D721Med (cell line): ENCODE data around the gene ARVCF.

Experiments used
- DNase-seq: peaks from one replicate; pipeline ENCODE4 v3.0.0; 2011; ENCODE audit warnings: low spot score; ENCODE audit not compliant: insufficient read length
- FAIRE-seq: peaks from 2 replicates; lab custom pipeline; 2011; peaks lifted over from hg19 to GRCh38; lab: Jason Lieb, UNC
- TF ChIP-seq, protein P1 (sequence below): IDR thresholded peaks from 2 replicates; pipeline ENCODE4 v1.5.1; 2012; ENCODE audit warnings: mild to moderate bottlenecking, control low read depth; ENCODE audit not compliant: insufficient read depth; ENCODE audit errors: missing control alignments

The ARVCF gene

DNA sequence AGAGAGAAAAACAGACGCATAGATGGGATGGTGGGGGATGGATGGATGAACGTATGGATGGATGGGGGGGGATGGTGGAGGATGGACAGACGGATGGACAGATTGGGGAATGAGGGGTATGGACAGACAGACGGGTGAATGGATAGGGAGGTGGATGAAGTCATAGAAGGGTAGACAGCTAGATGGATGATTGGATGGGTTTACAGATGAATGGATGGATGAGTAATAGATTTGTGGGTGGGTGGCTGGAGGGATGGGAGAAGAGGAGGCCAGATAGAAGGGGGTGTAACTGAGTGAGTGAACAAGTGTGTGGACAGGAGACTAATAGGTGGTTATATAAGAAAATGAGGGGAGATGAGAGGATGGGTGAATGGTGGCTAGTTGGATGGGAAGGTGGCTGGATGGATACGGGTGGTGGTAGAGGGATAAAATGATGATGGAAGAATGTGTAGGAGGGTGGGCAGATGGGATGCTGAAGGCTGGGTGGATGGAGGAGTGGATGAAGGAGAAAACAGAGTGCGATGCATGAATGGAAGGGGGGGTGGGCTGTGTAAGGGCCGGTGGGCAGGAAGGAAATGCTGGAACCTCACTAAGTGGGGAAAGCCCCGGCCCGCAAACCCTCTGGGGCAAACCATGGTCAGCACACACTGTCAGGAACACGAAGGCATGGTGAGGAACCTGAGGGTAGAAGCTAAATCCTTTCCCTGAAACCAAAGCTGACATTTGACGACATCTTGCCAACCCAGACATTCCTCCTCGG lies 21.6 kb downstream of the ARVCF start:
- FAIRE-seq (no peak), DNase-seq (no peak)
- TF ChIP-seq, protein P1, sequence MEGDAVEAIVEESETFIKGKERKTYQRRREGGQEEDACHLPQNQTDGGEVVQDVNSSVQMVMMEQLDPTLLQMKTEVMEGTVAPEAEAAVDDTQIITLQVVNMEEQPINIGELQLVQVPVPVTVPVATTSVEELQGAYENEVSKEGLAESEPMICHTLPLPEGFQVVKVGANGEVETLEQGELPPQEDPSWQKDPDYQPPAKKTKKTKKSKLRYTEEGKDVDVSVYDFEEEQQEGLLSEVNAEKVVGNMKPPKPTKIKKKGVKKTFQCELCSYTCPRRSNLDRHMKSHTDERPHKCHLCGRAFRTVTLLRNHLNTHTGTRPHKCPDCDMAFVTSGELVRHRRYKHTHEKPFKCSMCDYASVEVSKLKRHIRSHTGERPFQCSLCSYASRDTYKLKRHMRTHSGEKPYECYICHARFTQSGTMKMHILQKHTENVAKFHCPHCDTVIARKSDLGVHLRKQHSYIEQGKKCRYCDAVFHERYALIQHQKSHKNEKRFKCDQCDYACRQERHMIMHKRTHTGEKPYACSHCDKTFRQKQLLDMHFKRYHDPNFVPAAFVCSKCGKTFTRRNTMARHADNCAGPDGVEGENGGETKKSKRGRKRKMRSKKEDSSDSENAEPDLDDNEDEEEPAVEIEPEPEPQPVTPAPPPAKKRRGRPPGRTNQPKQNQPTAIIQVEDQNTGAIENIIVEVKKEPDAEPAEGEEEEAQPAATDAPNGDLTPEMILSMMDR, result no peak

DNA sequence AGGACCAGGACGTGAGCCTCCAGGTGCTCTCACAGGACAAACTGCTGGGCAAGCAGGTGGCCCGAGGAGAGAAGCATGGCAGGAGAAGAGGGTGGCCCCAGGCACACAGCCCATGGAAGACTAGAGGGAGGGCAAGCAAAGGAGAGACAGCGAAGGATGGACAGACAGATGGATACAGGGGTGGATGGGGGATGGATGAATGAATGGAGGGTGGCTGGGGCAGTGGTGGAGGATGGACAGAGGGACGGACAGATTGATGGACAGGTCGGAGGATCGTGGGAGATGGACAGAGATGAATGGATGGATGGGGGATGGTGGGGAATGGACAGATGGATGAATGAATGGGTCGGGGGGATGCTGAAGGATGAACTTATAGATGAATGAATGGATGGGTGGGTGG lies 22.7 kb downstream of the ARVCF start:
- TF ChIP-seq, protein P1, result no peak
- DNase-seq (no peak), FAIRE-seq (no peak)

DNA sequence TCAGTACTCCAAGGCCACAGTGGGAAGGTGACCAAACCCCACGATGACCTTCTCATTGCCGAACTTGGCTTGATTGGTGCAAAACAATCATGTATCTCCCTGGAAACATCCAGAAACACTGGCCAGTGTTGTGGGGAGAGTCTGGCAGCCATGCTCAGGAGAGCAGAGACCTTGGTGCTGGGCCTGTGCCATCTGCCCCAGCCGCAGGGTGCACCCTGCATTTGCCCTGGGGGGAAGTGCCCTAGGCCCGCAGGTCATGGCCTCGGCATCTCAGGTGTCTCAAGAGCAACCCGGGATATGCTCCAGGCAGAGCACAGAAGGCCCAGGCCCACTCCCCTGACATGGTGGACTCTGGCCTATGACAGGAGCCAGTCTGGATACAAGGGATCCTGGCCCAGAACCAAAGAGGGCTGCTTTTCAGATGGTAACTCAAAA lies 23.7 kb downstream of the ARVCF start:
- no peak for DNase-seq
- TF ChIP-seq, protein P1, result no peak
- FAIRE-seq, result no peak

DNA sequence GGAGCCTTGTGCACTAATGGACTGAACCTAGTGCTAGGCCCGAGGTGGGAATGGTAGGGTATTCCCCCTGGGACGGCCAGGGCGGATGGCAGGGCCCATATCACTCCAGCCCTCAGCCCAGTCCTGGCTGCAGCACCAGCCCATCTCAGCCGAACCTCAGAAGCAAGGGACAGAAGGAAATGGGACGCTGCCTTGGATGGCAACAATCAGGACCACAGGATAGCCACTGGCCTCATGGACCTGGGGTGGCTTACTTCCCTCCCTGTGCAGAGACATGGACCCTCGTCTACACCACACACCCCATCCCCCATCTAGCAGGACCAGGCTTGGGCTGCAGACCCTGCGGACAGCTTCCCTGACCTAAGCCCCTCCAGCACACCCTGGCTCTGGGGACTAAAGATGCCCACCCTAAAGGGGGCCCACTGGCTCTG lies 24.1 kb downstream of the ARVCF start:
- no peak for FAIRE-seq
- TF ChIP-seq, protein P1, result no peak
- no peak for DNase-seq

DNA sequence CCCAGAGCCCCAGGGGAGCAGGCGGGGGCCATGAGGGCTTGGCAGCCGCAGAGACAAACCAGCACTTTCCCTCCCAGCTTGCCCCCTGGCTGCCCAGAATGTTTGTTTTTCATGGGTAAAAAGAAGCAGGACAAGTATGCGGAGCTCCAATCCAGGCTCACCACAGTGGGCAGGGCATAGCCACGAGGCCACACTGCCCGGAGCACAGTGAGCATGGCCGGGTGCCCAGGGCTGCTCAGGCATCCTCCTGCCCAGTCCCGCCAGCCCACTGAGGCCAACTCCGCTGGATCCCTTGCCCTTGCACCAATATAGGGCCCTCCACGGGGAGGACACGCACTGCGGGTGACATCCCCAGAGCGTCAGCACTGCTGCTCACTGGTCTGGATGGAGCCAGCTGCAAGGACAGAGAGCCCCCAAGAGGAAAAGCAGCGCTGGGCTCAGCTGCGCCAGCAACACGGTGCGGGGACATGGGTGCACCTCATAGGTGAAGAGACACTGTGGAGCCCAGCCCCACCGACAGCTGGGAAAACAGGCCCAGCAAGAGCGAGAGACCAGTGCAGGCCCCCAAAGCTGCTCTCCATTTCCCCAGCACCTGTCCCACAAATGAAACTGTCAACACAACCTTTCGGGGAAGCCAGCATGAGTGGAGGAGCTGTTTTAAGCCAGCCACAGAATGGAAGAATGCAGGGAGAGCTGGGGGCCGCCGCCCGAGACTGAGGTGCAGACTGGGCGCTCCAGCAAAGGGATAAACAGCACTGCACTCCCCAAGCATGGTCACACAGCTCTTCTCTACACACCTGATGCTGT lies 24.8 kb downstream of the ARVCF start:
- DNase-seq (no peak), FAIRE-seq (no peak)
- TF ChIP-seq, protein P1, result no peak

DNA sequence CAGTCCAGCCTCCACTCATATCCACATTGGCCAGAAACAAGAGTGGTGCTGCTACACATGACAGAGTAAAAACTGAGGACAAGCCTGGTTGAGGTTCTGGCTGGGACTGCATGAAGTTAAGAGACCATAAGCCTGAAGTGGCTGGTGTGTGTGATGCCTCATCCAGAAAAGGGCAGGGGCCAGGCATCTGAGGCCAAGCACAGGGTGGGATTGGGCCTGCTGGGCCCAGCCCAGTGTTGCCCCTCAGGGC lies 25.3 kb downstream of the ARVCF start:
- DNase-seq, result no peak
- no peak for FAIRE-seq
- TF ChIP-seq, protein P1, result no peak
